ENCODE data around the gene SEPTIN10.
"Not testable (repeated sequence)": the region's sequence is repeated elsewhere in the genome, so short reads cannot be mapped to it uniquely, and the experiment has no call there.

SEPTIN10 gene

DNA sequence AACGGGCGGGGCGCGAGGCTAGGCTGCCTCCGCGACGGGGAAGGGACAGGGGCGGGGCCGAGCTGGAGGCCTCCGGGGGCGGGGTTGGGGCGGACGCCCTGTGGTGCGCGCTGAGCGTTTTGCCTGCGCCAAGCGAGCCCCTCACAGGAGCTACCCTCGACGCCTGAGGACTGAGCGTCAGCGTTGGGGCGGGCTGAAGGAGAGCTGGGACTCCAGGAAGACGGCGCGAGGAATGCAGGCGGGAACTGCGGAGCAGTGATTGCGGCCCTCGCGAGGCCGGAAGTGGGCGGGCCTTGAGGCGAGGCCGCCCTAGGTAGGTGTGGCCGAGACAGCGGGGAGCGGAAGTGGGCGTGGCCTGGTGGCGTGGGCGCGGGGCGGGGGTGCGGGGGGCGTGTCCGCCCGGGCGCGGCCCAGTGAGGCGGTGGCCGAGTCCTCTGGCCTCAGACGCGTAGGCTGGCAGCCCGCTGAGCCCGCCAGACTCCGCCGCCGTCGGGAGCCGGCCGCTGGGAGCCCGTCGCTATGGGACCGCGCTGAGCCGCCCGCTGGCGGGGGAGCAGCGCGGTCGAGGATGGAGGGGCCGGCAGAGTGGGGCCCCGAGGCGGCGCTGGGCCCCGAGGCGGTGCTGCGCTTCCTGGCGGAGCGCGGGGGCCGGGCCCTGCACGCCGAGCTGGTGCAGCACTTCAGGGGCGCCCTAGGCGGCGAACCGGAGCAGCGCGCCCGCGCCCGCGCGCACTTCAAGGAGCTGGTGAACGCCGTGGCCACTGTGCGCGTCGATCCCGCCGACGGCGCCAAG, at the start of gene SEPTIN10, which contains the start of gene SOWAHC:
Gene SEPTIN10, minus strand, starts transcription at position 45 of the 793 bp plus-strand sequence. CDS start 139 bp downstream, outside the sequence.
Gene SOWAHC, plus strand, starts transcription at position 443 of the 793 bp plus-strand sequence. Its CDS starts 126 bp downstream, at position 569.
- DNase-seq, result peak; percentile 84

DNA sequence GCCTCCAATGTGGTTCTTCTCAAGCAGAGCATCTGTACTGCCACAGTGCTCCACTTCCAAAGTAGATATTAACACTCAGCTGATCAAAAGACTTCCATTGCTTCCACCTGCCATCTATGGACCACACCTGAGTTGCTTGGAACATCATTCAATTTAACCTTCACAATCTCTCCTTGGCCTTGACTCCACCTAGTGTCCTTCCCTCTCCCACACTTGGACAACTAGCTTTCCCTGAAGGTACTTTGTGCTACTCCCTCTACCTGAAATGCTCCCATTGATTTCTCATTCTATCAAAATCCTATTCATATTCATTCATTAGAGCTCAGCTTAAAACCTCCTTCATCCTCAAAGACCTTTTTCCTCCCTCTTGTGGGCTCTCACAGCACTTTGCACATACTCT, 49.1 kb upstream of the SEPTIN10 start:
- no peak for DNase-seq

DNA sequence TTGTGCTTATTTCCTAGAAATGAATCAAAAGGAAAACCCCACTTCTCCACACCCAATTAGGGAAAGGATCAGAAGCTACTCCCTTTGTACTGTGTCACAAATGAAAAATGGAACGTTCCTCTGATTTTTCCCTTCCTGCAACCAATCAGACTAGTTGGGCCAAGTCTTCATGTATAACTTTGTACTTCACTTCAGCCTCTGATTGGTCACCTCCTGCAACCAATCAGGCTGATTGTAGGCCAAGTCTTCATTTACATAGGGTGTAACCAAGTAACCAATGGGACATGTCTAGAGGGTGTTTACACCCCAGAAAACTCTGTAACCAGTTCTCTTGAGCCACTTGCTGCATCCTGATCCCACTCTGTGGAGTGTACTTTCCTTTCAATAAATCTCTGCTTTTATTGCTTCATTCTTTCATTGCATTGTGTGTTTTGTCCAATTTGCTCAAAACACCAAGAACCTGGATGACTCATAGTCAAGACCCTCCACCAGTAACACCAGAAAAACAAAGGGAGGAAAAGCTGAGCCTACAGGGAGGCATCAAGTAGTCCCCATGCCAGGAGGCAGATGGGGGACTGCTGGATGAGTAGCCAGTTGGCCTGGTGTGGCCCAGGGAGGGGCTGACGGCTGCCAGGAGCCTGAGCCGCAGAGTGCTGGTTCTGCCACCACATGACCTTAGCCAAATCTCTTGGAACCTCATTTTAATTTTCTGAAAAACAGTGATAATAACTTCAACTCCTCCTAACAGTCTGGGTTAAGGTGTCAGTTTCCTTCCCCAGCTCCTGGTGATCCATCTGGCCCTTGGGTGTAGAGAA, 46.5 kb upstream of the SEPTIN10 start:
- DNase-seq, result no peak

DNA sequence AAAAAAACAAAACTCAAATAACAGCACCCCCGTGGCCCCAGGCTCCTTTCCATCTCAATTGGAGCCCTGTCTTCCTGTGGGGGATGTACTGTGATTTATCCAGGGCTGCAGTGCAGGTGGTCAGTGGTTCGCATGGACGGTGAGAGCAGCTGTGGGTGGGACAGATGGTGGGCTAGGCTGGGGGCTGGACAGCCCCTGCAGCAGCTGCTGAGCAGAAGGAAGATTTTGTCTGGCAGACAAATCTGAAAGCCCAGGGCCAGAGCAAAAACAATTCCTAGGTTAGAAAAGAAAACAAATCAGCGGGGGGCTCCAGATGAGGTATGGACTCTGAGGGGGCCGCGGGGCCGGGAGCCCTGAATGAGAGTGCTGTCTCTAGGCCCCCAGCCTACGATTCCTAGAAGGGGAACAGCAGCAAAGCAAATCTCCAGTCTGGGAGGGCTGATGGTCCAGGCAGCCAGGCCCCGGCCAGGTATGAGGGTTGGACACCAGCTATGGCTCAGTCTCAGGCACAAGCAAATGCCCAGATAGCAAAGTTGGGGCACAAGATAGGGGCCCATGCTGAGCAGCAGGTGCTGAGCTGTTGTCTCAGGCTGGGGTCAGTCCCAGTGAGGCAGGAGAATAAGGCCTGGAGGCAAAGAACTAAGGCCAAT, 45.8 kb upstream of the SEPTIN10 start:
- no peak for DNase-seq

DNA sequence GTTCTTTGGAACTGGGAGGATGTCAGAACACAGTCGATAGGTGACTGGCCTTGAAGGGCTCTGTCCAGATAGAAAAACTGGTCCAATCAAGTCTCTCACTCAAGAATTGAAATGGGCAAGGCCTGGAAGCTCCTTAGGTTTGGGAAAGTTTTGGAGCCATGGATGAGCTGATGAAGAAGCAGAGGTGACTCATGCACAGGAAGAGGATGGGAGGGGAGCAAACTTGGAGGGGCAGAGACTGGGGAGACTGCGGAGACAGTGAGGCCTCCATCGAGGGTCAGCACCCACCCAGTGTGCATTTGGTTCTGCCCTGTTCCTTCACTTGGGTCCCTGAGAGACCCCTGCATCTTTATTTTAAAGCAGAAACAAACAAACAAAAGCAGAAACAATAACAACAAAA, 41.5 kb upstream of the SEPTIN10 start:
- DNase-seq, result no peak

DNA sequence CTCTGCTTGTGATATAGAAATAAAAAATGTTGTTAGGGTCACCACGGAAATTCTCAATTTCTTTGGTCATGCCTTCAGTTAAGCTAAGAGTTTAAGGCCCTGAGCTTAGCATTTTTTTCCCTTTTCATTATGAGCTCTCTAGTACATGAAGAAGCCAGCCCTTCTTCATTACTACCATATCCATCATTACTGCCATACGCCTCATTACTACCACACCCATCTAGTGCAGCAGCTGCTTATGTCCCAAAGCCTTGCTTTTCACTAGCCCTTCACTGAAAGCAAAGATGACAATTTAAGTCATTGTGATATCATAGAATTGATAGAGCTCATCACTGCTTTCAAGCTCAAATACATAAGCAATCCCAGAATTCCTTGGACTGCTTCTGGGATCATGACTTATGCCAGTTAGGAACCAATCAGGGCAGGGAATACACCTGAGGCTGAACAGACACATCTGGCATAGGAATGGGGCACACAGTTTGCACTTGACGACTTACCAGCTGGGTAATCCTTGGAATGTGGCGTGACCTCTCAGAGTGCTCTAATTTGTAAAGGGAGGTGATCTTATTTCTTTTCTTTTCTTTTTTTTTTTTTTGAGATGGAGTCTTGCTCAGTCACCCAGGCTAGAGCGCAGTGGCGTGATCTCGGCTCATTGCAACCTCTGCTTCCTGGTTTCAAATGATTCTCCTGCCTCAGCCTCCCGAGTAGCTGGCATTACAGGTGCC, 40.7 kb upstream of the SEPTIN10 start:
- DNase-seq, result no peak

DNA sequence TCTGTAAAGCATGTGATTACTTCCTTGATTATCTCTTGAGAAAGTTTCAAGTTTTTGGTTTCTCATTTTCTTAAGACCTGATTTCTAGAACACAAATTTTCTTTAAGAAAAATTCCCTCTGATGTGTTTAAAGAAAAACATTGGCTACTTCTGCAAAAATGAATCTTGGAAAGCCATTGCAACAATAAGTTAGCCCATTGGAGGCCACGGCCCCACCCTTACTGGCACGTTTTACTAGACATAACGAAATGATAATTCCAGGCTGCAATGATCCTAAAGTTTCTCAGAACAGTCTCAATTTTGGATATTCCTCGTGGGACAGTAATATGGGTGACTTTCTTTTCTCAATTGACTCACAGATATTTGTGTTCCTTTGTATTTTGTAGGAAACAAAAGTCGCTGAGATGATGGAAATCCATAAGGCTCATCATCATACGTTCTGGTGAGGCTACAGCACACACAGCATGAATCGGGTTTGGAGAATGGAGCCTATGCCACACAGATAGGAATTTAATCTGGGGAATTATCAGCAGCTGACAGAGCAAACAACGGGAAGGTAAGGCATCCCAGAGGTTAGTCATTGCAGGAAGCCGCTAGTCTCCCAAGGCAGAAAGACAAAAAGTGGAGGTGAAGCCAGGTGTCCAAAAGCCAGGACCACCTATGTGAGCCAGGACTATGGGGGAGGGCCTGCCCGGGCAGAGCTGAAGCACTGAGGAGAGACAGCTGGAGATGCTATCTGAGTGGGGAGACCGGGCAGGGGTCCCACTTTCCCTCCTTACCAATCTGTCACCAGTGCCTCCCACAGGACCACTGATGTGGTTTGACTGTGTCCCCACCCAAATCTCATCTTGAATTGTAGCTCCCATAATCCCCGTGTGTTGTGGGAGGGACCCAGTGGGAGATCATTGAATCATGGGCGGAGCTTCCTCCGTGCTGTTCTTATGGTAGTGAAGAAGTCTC, 36.2 kb upstream of the SEPTIN10 start:
- DNase-seq, result no peak

DNA sequence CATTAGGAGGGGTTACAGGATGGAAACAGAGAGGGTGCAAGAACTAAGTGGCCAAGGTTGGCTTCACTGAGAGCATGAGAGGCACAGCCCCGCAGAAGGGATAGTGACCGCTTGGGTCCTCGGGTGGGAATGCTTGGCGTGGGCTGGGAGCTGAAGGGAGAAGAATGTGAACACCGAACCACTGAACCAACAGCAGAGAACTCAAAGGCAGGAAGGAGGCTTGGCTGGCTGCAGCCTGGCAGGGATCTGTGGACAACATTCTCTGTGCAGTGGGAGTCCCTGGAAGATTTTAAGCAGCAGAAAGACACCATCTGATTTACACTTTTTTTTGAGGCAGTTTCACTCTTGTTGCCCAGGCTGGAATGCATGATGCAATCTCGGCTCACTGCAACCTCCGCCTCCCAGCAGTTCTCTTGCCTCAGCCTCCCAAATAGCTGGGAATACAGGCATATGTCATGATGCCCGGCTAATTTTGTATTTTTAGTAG, 34.3 kb upstream of the SEPTIN10 start:
- no peak for DNase-seq

DNA sequence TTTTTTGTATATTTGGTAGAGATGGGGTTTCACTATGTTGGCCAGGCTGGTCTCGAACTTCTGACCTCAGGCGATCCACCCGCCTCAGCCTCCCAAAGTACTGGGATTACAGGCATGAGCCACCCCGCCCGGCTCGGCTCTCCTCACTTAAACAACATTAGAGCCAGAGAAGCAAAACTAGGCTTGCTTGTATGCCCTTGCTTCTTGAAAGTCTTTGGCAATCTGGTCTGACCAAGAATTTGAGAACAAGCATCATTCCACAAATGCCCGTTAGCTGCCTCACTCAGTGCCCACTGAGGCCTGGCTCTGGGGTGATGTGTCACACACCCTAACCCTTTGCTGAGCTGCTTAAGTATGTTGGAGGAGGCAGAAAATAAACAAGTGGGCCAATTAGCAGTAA, 33.9 kb upstream of the SEPTIN10 start:
- DNase-seq, result no peak

DNA sequence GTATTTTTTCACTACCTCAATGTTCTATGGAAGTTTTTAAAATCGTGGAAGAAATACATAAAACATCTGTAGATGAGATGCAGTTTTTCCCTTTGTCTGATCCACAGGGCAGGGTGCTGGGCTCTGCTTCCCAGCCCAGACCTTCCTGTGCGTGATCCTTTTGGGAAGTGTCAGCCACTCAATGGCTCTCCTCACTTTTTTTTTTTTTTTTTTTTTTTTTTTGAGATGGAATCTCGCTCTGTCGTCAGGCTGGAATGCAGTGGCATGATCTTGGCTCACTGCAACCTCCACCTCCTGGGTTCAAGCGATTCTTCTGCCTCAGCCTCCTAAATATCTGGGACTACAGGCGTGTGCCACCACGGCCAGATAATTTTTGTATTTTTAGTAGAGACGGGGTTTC, 33.2 kb upstream of the SEPTIN10 start:
- no peak for DNase-seq

DNA sequence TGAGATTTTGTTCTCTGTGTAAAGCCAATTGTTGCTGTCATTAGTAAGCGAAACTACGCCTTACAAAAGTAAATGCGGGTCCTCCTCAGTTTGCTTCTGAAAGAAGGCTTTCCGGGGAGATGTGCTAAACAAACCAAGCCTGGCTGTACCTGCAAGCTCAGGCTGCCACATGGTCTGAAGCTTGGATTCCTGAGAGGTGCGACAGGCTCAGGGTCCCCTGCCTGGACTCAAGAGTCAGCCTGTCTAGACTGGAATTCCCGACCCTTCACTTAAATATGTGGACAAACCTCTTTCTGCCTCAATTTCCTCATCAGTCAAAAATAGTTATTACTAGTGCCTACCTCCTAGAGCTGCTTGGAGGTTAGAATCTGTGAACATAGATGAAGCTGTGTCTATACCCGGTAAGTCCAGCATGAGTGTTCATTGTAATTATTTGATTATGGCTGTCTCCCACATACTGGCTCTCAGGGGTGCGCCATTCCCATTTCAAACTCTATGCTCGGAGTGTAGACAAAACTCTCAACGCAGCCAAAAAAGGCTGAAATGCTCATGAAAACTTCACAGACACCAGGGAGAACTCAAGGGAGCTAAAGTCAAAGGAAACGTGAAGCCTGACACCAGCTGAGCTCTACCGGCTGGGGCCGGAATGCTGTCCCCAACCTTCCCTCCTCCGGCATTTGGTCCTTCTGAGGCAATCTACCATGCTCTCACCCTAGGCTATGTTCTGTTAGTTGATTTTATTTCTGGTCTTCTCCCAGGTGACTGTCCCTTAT, 31.8 kb upstream of the SEPTIN10 start:
- no peak for DNase-seq

DNA sequence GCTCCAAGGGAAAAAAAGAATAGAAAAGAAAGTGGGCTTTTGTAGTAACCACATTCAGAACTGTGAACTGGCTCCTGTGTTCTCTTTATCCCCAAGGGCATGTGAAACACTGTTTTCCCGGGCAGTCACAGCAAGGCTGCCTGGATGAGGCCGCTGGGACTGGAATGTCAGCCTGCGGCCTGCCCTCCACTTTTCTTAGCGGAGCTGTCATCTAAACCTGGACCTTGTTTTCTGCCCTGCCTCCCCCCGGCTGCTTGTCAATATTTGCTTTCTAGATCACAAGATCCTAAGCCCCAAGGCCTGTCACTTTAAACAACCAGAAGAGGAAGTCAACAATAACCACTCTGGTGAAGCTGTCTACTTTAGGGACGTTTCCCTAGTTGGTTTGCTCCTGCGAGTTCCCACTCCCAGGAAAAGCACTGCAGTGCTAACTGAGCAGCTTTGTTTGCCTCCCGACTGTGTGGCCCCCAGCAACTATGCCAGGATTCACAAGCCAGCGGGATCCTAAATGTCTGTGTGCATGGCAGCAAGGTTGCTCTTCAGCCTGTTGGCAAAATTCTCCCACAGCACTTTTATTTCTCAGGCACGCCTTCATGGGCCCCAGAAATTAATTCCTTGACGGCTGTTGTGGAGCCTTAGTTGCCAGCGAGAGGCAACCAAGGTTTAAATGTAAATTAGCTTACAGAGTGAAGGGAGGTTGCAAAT, 31.0 kb upstream of the SEPTIN10 start:
- no peak for DNase-seq

DNA sequence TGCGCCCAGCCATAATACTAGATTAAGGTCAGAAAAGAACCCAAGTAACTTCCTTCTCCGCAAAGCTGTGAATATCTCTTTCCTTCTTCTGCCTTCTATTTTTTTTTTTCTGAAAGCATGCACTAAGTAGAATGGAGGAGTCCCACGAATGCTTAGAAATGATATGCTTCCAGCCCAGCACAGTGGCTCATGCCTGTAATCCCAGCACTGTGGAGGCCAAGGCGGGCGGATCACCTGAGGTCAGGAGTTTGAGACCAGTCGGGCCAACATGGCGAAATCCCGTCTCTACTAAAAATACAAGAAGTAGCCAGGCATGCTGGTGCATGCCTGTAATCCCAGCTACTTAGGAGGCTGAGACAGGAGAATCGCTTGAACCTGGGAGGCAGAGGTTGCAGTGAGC, 26.2 kb upstream of the SEPTIN10 start:
- not testable (repeated sequence) for DNase-seq

DNA sequence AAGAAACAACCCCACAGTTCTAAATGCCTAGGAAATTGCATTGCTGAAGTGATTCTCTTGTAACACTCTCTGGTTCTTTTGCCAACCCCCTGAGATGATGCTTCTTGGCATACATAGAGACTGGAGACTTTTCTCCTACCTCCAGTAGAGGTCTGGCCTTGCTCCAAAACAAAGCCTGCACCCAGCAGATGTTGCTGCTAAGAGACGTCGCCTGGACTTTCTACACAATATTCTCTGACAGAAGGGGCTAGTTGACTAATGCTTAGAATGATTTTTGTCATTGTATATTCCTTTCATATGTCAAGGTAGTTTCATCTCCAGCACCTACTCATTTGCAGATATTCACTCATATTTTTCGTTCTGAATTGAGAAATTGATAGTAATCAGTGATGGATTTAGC, 25.0 kb upstream of the SEPTIN10 start:
- peak; percentile 35 for DNase-seq

DNA sequence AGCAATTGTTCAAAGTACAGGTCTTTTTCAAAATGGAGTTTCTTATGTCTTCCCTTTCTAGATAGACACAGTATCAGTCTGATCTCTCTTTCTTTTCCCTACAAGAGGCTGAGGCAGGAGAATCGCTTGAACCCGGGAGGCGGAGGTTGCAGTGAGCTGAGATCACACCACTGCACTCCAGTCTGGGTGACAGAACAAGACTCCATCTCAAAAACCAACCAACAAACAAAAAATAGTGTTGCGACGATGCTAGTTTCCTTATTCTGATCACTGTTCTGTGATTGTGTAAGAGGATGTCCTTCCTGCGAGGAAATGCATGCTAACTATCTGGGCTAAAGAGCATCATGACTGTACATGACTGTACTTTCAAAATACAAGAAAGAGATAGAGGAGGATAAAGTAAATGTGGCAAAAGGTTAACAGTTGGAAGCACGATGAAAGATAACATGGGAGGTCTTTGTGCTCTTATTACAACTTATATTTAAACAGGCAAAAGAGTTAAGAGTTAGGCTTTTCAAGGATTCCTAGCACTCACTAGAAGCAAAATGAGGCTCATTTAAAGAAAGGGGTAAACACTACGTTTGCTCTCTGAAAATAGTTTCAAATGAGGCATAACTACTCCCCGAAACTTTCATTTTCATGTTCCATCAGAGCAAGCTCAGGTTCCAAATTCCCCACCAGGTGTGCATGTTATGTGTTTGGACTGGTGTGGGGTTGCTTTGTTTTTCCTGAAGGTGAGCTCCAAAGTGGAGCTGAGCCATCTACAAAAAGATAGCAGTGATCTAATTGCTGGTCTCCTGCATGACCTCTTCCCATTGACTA, 24.2 kb upstream of the SEPTIN10 start:
- peak; percentile 50 for DNase-seq

DNA sequence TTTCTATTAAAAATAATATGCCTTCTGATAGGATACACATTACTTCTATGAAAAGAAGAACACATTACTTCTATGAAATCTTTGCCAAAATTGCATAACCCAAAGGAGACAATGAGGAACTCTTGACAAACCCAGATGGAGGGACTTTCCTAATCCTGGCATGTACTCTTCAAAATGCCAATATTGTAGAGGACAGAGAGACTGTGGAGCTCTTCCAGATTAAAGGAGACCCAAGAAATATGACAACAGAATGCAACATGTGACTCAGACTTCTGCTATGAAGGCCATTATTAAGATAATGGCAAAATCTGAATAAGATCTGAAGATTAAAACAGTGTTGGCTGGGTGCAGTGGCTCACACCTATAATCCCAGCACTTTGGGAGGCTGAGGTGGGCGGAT, 22.6 kb upstream of the SEPTIN10 start:
- no peak for DNase-seq

DNA sequence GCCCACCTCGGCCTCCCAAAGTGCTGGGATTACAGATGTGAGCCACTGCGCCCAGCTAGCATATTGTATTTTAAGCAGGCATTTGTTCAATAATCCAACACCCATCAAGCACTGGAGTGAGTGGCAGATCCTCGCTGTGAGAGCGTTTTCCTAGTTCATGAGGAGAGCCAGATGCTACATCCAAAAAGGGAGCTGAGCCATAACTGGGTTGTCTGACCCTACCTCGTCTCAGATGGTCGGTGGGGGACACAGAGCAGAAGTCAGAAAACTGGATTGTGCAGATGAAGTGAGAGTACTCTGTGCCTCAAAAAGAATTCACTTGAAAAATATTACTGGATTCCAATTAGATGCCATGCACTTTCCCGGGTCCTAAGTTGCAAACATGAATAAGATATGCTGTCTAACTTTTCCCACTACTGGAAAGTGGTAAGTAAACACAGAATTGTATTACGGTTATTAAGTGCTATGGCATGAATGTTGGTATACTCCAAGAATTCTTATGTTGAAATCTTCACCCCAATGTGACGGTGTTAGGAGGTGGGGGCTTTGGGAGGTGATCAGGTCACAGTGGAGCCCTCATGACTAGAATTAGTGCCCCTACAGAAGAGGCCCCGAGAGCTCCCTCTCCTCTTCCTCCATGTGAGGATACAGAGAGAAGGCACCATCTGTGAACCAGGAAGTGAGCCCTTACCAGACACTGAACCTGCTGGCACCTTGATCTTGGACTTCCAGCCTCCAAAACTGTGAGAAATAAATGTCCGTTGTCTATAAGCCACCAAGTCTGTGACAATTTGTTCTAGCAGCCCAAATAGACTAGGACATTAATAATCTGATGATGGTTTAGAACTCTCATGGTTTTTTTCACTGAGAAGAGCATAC, 21.9 kb upstream of the SEPTIN10 start:
- DNase-seq, result no peak
